PC-3 (cell line): Measurements from ENCODE around the gene IFNA6. TPM values are rescaled to one million over a fixed set of nuclear protein-coding genes. Genes with fewer than 3 reads are reported as not detected.
"Not testable (repeated sequence)": the region's sequence is repeated elsewhere in the genome, so short reads cannot be mapped to it uniquely, and the experiment has no call there.

ENCODE experiments used
- ATAC-seq: fragments of 200-7000 bp; cut with Tn5 transposase; 2 replicates; pipeline ENCODE4 v1.9.1; 2020; ENCODE audit warnings: mild to moderate bottlenecking, moderate library complexity
- BruUV-seq: library from RNA; stranded (reverse); fragments of 400-500 nt; replicated peaks from 2 replicates; lab custom pipeline; 2021; lab: Mats Ljungman, UMichigan
- CTCF ChIA-PET: fragments of 300-600 bp; sonication (Branson Sonifier 250); formaldehyde crosslinking; loops from one replicate; lab custom pipeline; 2022; ENCODE audit warnings: antibody characterized with exemption; lab: Charles Lee
- POLR2A ChIA-PET: fragments of 300-600 bp; sonication (Branson Sonifier 250); formaldehyde crosslinking; loops from one replicate; lab custom pipeline; 2022; ENCODE audit warnings: antibody characterized with exemption; ENCODE audit not compliant: unreplicated experiment; lab: Charles Lee
- DNase-seq: peaks from one replicate; pipeline ENCODE4 v3.0.0-alpha.2; 2015
- H2AFZ ChIP-seq: fragments of 300-600 bp; sonication (generic); 2 replicates; pipeline ENCODE4 v1.6.0; 2016; ENCODE audit warnings: antibody characterized with exemption, low read length
- H3F3A ChIP-seq: fragments of 300-600 bp; sonication (generic); one replicate; pipeline ENCODE4 v1.6.0; 2017; ENCODE audit warnings: antibody characterized with exemption, low read length, control low read depth, mild to moderate bottlenecking; ENCODE audit not compliant: unreplicated experiment
- H3K27ac ChIP-seq: fragments of 300-600 bp; sonication (generic); 2 replicates; pipeline ENCODE4 v1.5.1; 2016; ENCODE audit warnings: mild to moderate bottlenecking, low read length
- H3K27me3 ChIP-seq: fragments of 300-600 bp; sonication (generic); 2 replicates; pipeline ENCODE4 v1.6.1; 2016; ENCODE audit warnings: low read length, mixed read lengths
- H3K36me3 ChIP-seq: fragments of 300-600 bp; sonication (generic); 2 replicates; pipeline ENCODE4 v1.6.1; 2016; ENCODE audit warnings: low read depth, mixed run types, low read length, mixed read lengths
- H3K4me1 ChIP-seq: fragments of 300-600 bp; sonication (generic); 2 replicates; pipeline ENCODE4 v1.5.1; 2016; ENCODE audit warnings: low read length; ENCODE audit not compliant: insufficient read depth
- H3K4me2 ChIP-seq: fragments of 300-600 bp; sonication (generic); 2 replicates; pipeline ENCODE4 v1.6.0; 2016; ENCODE audit warnings: low read length
- H3K4me3 ChIP-seq: fragments of 300-600 bp; sonication (generic); 2 replicates; pipeline ENCODE4 v1.5.1; 2016; ENCODE audit warnings: mild to moderate bottlenecking, low read length, mixed read lengths
- H3K79me2 ChIP-seq: fragments of 300-600 bp; sonication (generic); 2 replicates; pipeline ENCODE4 v1.6.1; 2017; ENCODE audit warnings: low read length, mixed read lengths
- H3K9ac ChIP-seq: fragments of 300-600 bp; sonication (generic); 2 replicates; pipeline ENCODE4 v1.6.0; 2016; ENCODE audit warnings: mild to moderate bottlenecking, low read length
- H3K9me2 ChIP-seq: fragments of 300-600 bp; sonication (generic); replicated peaks from 2 replicates; pipeline ENCODE4 v1.6.1; 2016; ENCODE audit warnings: mixed run types, low read length, mixed read lengths
- H3K9me3 ChIP-seq: fragments of 300-600 bp; sonication (generic); 2 replicates; pipeline ENCODE4 v1.6.1; 2016; ENCODE audit warnings: low read length, mixed read lengths
- H4K20me1 ChIP-seq: fragments of 300-600 bp; sonication (generic); 2 replicates; pipeline ENCODE4 v1.6.1; 2016; ENCODE audit warnings: low read length, mixed read lengths
- CTCF ChIP-seq: fragments of 300-600 bp; sonication (generic); conservative IDR thresholded peaks from 2 replicates; pipeline ENCODE4 v1.5.1; 2017; ENCODE audit warnings: antibody characterized with exemption, low read depth, mild to moderate bottlenecking, low read length
- EZH2 ChIP-seq: fragments of 300-600 bp; sonication (generic); IDR thresholded peaks from one replicate; pipeline ENCODE4 v1.6.1; 2017; ENCODE audit warnings: antibody characterized with exemption, mild to moderate bottlenecking, low read length; ENCODE audit not compliant: unreplicated experiment
- EZH2phosphoT487 ChIP-seq: fragments of 300-600 bp; sonication (generic); IDR thresholded peaks from 2 replicates; pipeline ENCODE4 v1.6.1; 2018; ENCODE audit warnings: mild to moderate bottlenecking, antibody characterized with exemption, low read length, borderline replicate concordance
- intact Hi-C: fragments of 100-400 bp; cut with micrococcal nuclease; formaldehyde crosslinking; loops from 2 replicates; pipeline ENCODE4 v1.9.0; 2023
- total RNA-seq: library from RNA; depleted of rRNA; stranded (reverse); fragments of >200 nt; gene quantifications from 2 replicates; pipeline ENCODE4 v1.2.3, GENCODE V29; 2014

The IFNA6 gene
- total RNA-seq, 1 experiment from 2014 or later: not detected

- H3K27me3 ChIP-seq: no peaks in the 10 kb centered on the region
- no peak within 1 kb of the TSS for H3K4me2 ChIP-seq
- no peaks in the 10 kb centered on the region for H3K9me2 ChIP-seq
- peak within 1 kb of the TSS; percentile 25 for H3K27ac ChIP-seq
- no peak within 1 kb of the TSS for H3K4me3 ChIP-seq
- no TSS peak for BruUV-seq
- TF ChIP-seq CTCF (no peak), EZH2 (no peak), EZH2phosphoT487 (no peak)
- H3K9ac ChIP-seq: no peak within 1 kb of the TSS
- no peaks in the 10 kb centered on the region for H3K79me2 ChIP-seq
- no peaks in the 10 kb centered on the region for H3K36me3 ChIP-seq
- no peak for ATAC-seq
- H3K9me3 ChIP-seq: no peaks in the 10 kb centered on the region
- H4K20me1 ChIP-seq: no peaks in the 10 kb centered on the region
- H3K4me1 ChIP-seq: peaks cover 17% of the 10 kb centered on the region
- intact Hi-C loops: no loop called here
- ChIA-PET CTCF (no interaction called here), POLR2A (no interaction called here)
- no peak for DNase-seq
- H2AFZ ChIP-seq: no peak within 1 kb of the TSS
- no peaks in the 10 kb centered on the region for H3F3A ChIP-seq
Observed at GRCh38 chr9:21385131-21385670, 34.5 kb upstream of the IFNA6 start, which contains the start of gene IFNA2. IFNA2 (minus strand) TSS chr9:21385398; CDS start chr9:21385329, 69 bp downstream.

- POLR2A ChIA-PET: no interaction called here
- Histone ChIP-seq H3K4me1 (peaks cover 17% of the 10 kb centered on the region), H3K27ac (no peak overlapping the region), H3K79me2 (no peaks in the 10 kb centered on the region), H3K9me2 (no peaks in the 10 kb centered on the region), H2AFZ (no peak overlapping the region), H3K9ac (no peak overlapping the region), H3F3A (no peaks in the 10 kb centered on the region), H3K36me3 (no peaks in the 10 kb centered on the region), H4K20me1 (no peaks in the 10 kb centered on the region), H3K4me2 (no peak overlapping the region), H3K27me3 (no peaks in the 10 kb centered on the region), H3K9me3 (no peaks in the 10 kb centered on the region), H3K4me3 (no peak overlapping the region)
- DNase-seq (no peak), ATAC-seq (no peak)
- BruUV-seq: no TSS peak
- intact Hi-C loops: no loop called here
- CTCF ChIA-PET: no interaction called here
- TF ChIP-seq EZH2phosphoT487 (no peak), EZH2 (no peak), CTCF (no peak)
Observed at GRCh38 chr9:21383627-21384026, 32.9 kb upstream of the IFNA6 start.

- TF ChIP-seq EZH2phosphoT487 (no peak), EZH2 (no peak), CTCF (no peak)
- no TSS peak for BruUV-seq
- H3K9me2 ChIP-seq: no peaks in the 10 kb centered on the region
- intact Hi-C loops: loop anchor here (1.0 kb wide), 1 partner anchor 11 kb away; no protein-coding TSS in a partner anchor
- no peaks in the 10 kb centered on the region for H4K20me1 ChIP-seq
- H2AFZ ChIP-seq: peak overlapping the region; percentile 35
- peak overlapping the region; percentile 72 for H3K27ac ChIP-seq
- no peak overlapping the region for H3K4me3 ChIP-seq
- H3F3A ChIP-seq: no peaks in the 10 kb centered on the region
- H3K36me3 ChIP-seq: no peaks in the 10 kb centered on the region
- CTCF ChIA-PET: no interaction called here
- H3K9me3 ChIP-seq: no peaks in the 10 kb centered on the region
- H3K4me1 ChIP-seq: peaks cover 17% of the 10 kb centered on the region
- no peaks in the 10 kb centered on the region for H3K79me2 ChIP-seq
- POLR2A ChIA-PET: no interaction called here
- DNase-seq (peak; percentile 74), ATAC-seq (peak; percentile 99)
- H3K9ac ChIP-seq: no peak overlapping the region
- peak overlapping the region; percentile 59 for H3K4me2 ChIP-seq
- no peaks in the 10 kb centered on the region for H3K27me3 ChIP-seq
Observed at GRCh38 chr9:21381448-21382339, 31.0 kb upstream of the IFNA6 start.

- H3F3A ChIP-seq, POLR2A ChIA-PET, intact Hi-C loops, BruUV-seq, ATAC-seq, H3K27ac ChIP-seq, H3K9me2 ChIP-seq, CTCF ChIA-PET, H3K9me3 ChIP-seq, H3K4me1 ChIP-seq, H4K20me1 ChIP-seq, H3K27me3 ChIP-seq, H3K4me2 ChIP-seq, H3K79me2 ChIP-seq, H3K4me3 ChIP-seq, H3K36me3 ChIP-seq, H3K9ac ChIP-seq, H2AFZ ChIP-seq, DNase-seq: not testable (repeated sequence)
Observed at GRCh38 chr9:21371467-21371866, 20.8 kb upstream of the IFNA6 start.
